OCI-LY3 (cell line): Measurements from ENCODE around the gene FHL3.
"Not testable (repeated sequence)": the region's sequence is repeated elsewhere in the genome, so short reads cannot be mapped to it uniquely, and the experiment has no call there.

Experiments used
- H2AFZ ChIP-seq: fragments of 200-600, 300-600 bp; shearing (Covaris generic); 2 replicates; pipeline ENCODE4 v1.6.0; 2014; ENCODE audit warnings: antibody characterized with exemption, low read depth, low read length
- H3K27ac ChIP-seq: fragments of 200-600, 300-600 bp; sonication (generic); 2 replicates; pipeline ENCODE4 v1.5.1; 2014; ENCODE audit warnings: mild to moderate bottlenecking, low read length, moderate library complexity, mixed read lengths
- H3K27me3 ChIP-seq: fragments of 200-600, 300-600 bp; sonication (generic); 2 replicates; pipeline ENCODE4 v1.6.1; 2014; ENCODE audit warnings: low read depth, low read length, mixed read lengths
- H3K36me3 ChIP-seq: fragments of 200-600, 300-600 bp; sonication (generic); replicated peaks from 2 replicates; pipeline ENCODE3; 2014; ENCODE audit warnings: low read depth, low read length, mixed read lengths
- H3K4me1 ChIP-seq: fragments of 300-600, 200-600 bp; sonication (generic); 2 replicates; pipeline ENCODE4 v1.6.1; 2014; ENCODE audit warnings: low read length, mixed read lengths
- H3K4me2 ChIP-seq: fragments of 200-600, 300-600 bp; sonication (generic); 2 replicates; pipeline ENCODE4 v1.6.1; 2014; ENCODE audit warnings: low read length, mixed read lengths
- H3K4me3 ChIP-seq: fragments of 300-600, 200-600 bp; sonication (generic); 2 replicates; pipeline ENCODE4 v1.5.1; 2014; ENCODE audit warnings: antibody characterized with exemption, mild to moderate bottlenecking, low read length, moderate library complexity
- H3K79me2 ChIP-seq: fragments of 300-600, 200-600 bp; shearing (Covaris generic); 2 replicates; pipeline ENCODE4 v1.6.1; 2014; ENCODE audit warnings: mild to moderate bottlenecking, low read length, mixed read lengths
- H3K9ac ChIP-seq: fragments of 300-600, 200-600 bp; shearing (Covaris generic); 2 replicates; pipeline ENCODE4 v1.6.0; 2014; ENCODE audit warnings: mild to moderate bottlenecking, low read length, moderate library complexity
- H3K9me3 ChIP-seq: fragments of 200-600, 300-600 bp; shearing (Covaris generic); 2 replicates; pipeline ENCODE4 v1.6.1; 2014; ENCODE audit warnings: low read length, mixed read lengths; ENCODE audit not compliant: insufficient read depth
- H4K20me1 ChIP-seq: fragments of 200-600, 300-600 bp; sonication (generic); 2 replicates; pipeline ENCODE4 v1.6.1; 2016; ENCODE audit warnings: low read length, mixed read lengths; ENCODE audit not compliant: insufficient read depth
- EZH2phosphoT487 ChIP-seq: fragments of 200-600 bp; shearing (Covaris generic); IDR thresholded peaks from 2 replicates; pipeline ENCODE4 v1.6.1; 2018; ENCODE audit warnings: antibody characterized with exemption, mixed run types, low read depth
- TF ChIP-seq, protein P1 (sequence below): fragments of 200-600, 300-600 bp; sonication (generic); IDR thresholded peaks from 2 replicates; pipeline ENCODE4 v1.5.1; 2014; ENCODE audit warnings: antibody characterized with exemption, low read length, low read depth

Gene FHL3

GRCh38 chr1:37974567-37974966 is 30.7 kb downstream of the FHL3 start:
- H3K4me2 ChIP-seq = no peak overlapping the region
- no peaks in the 10 kb centered on the region for H3K9me3 ChIP-seq
- H3K27me3 ChIP-seq = no peaks in the 10 kb centered on the region
- H2AFZ ChIP-seq = no peak overlapping the region
- no peaks in the 10 kb centered on the region for H3K4me1 ChIP-seq
- no peak overlapping the region for H3K27ac ChIP-seq
- H4K20me1 ChIP-seq = no peaks in the 10 kb centered on the region
- no peak overlapping the region for H3K9ac ChIP-seq
- H3K4me3 ChIP-seq = no peak overlapping the region
- peaks cover 22% of the 10 kb centered on the region for H3K36me3 ChIP-seq
- no peak for TF ChIP-seq EZH2phosphoT487
- TF ChIP-seq, protein P1, sequence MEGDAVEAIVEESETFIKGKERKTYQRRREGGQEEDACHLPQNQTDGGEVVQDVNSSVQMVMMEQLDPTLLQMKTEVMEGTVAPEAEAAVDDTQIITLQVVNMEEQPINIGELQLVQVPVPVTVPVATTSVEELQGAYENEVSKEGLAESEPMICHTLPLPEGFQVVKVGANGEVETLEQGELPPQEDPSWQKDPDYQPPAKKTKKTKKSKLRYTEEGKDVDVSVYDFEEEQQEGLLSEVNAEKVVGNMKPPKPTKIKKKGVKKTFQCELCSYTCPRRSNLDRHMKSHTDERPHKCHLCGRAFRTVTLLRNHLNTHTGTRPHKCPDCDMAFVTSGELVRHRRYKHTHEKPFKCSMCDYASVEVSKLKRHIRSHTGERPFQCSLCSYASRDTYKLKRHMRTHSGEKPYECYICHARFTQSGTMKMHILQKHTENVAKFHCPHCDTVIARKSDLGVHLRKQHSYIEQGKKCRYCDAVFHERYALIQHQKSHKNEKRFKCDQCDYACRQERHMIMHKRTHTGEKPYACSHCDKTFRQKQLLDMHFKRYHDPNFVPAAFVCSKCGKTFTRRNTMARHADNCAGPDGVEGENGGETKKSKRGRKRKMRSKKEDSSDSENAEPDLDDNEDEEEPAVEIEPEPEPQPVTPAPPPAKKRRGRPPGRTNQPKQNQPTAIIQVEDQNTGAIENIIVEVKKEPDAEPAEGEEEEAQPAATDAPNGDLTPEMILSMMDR = no peak
- no peaks in the 10 kb centered on the region; the same call in 1 of the 2 replicates for H3K79me2 ChIP-seq

DNA sequence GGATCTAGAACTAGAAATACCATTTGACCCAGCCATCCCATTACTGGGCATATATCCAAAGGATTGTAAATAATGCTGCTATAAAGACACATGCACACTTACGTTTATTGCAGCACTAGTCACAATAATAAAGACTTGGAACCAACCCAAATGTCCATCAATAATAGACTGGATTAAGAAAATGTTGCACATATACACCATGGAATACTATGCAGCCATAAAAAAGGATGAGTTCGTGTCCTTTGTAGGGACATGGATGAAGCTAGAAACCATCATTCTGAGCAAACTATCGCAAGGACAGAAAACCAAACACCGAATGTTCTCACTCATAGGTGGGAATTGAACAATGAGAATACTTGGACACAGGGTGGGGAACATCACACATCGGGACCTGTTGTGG is 31.6 kb downstream of the FHL3 start:
- H2AFZ ChIP-seq, H3K9me3 ChIP-seq, H3K27me3 ChIP-seq, H3K9ac ChIP-seq, H3K4me1 ChIP-seq, H4K20me1 ChIP-seq, H3K4me2 ChIP-seq, H3K4me3 ChIP-seq, H3K27ac ChIP-seq, H3K79me2 ChIP-seq: not testable (repeated sequence)
- peaks cover 26% of the 10 kb centered on the region for H3K36me3 ChIP-seq

DNA sequence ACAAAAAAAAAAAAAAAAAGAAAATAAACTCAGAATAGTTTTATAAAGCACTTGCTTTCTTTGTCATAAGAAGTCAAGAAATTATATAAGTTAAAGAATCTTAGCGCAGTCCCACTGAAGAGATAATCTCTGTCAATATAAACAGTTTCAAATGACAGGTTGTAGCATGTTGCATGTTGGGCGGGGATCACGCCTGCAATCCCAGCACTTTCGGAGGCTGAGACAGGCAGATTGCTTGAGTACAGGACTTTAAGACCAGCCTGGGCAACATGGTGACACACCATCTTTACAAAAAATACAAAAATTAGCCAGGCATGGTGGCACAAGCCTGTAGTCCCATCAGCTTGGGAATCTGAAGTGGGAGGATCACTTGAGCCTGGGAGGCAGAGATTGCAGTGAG is 40.0 kb downstream of the FHL3 start:
- no peaks in the 10 kb centered on the region for H3K27me3 ChIP-seq
- H3K9me3 ChIP-seq = no peaks in the 10 kb centered on the region
- H3K36me3 ChIP-seq = peaks cover 13% of the 10 kb centered on the region
- no peak overlapping the region for H3K27ac ChIP-seq
- no peaks in the 10 kb centered on the region for H4K20me1 ChIP-seq
- TF ChIP-seq, protein P1 = no peak
- no peak for TF ChIP-seq EZH2phosphoT487
- H3K79me2 ChIP-seq = no peaks in the 10 kb centered on the region
- no peak overlapping the region for H3K9ac ChIP-seq
- no peaks in the 10 kb centered on the region for H3K4me1 ChIP-seq
- no peak overlapping the region for H3K4me3 ChIP-seq
- no peak overlapping the region for H3K4me2 ChIP-seq
- no peak overlapping the region for H2AFZ ChIP-seq

GRCh38 chr1:37964106-37964505 is 41.2 kb downstream of the FHL3 start:
- H3K4me1 ChIP-seq, H3K9ac ChIP-seq, H2AFZ ChIP-seq, H3K4me3 ChIP-seq, H3K79me2 ChIP-seq, H3K4me2 ChIP-seq, H4K20me1 ChIP-seq, H3K27ac ChIP-seq, H3K27me3 ChIP-seq, H3K9me3 ChIP-seq: not testable (repeated sequence)
- H3K36me3 ChIP-seq = peaks cover 15% of the 10 kb centered on the region

DNA sequence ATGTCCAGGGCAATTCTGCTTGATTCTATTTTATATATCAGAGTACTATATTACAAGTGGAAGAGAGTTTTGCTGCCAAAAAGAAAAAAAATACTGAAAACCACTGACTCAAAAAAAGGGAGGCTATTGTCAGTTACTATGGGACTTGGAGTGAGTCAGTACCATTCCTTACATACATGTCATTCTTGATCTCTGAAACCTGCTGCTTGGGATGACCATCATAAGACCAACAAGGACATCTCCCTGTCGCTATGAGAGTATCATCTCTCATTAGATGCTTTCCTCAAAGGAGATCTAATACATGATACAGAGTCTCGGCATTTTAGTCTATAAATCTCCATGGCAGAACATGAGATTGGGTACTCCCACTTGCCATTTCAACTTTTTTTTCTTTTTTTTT is 46.6 kb downstream of the FHL3 start:
- H3K9me3 ChIP-seq = no peaks in the 10 kb centered on the region
- no peaks in the 10 kb centered on the region for H4K20me1 ChIP-seq
- no peak overlapping the region for H3K27ac ChIP-seq
- no peaks in the 10 kb centered on the region for H3K4me1 ChIP-seq
- peaks cover 9% of the 10 kb centered on the region for H3K36me3 ChIP-seq
- TF ChIP-seq EZH2phosphoT487 = no peak
- TF ChIP-seq, protein P1 = no peak
- H3K4me2 ChIP-seq = no peak overlapping the region
- H3K4me3 ChIP-seq = no peak overlapping the region
- no peaks in the 10 kb centered on the region for H3K27me3 ChIP-seq
- H2AFZ ChIP-seq = no peak overlapping the region
- H3K9ac ChIP-seq = no peak overlapping the region
- H3K79me2 ChIP-seq = no peaks in the 10 kb centered on the region
